ENCODE data around the gene CLIC4. TPM values are rescaled to one million over a fixed set of nuclear protein-coding genes. Genes with fewer than 3 reads are reported as not detected.

The CLIC4 gene
- total RNA-seq, 1 experiment from 2014 or later = 230 TPM

- no peaks in the 10 kb centered on the region for H3K4me1 ChIP-seq (ENCODE audit: insufficient read depth, low read length)
- no peak overlapping the region for H3K14ac ChIP-seq (ENCODE audit: insufficient read depth, low read length)
- H4K5ac ChIP-seq (ENCODE audit: insufficient read length, low read depth, low read length) = no peak overlapping the region
- no peak overlapping the region for H2BK20ac ChIP-seq (ENCODE audit: low read depth, low read length, poor library complexity, severe bottlenecking)
- no peak overlapping the region for H3K4ac ChIP-seq (ENCODE audit: low read depth, low read length)
- H2BK15ac ChIP-seq (ENCODE audit: low read depth, low read length) = no peak overlapping the region
- no peak overlapping the region for H2AK5ac ChIP-seq (ENCODE audit: insufficient read length, low read length)
- TF ChIP-seq CTCF (conservative IDR thresholded peaks at IDR 0.05) = peak; percentile 98
- H3K4me3 Mint-ChIP-seq = peak overlapping the region; percentile 53 to 74
- no peak overlapping the region for H3K27ac ChIP-seq (ENCODE audit: insufficient read length, low read depth, low read length)
- no peaks in the 10 kb centered on the region for H4K20me1 ChIP-seq (ENCODE audit: control insufficient read depth, insufficient read depth, insufficient read length)
- peaks cover 3 to 4% of the 10 kb centered on the region in 2 experiments; a peak in 2 of 4 replicates for H3K4me1 Mint-ChIP-seq
- no CpG with 5 or more reads among the region's 89 CpGs for WGBS (ENCODE audit: extremely low coverage, insufficient read length, low lambda C conversion rate)
- peak; percentile 97 for DNase-seq
- no peak overlapping the region for H3K23ac ChIP-seq (ENCODE audit: insufficient read length, low read depth, low read length)
- H3K27me3 ChIP-seq (ENCODE audit: insufficient read depth, low read length) = peaks cover 2% of the 10 kb centered on the region; the same call in 1 of the 2 replicates
- H3K18ac ChIP-seq (ENCODE audit: insufficient read length, low read depth, low read length) = no peak overlapping the region
- H2BK5ac ChIP-seq (ENCODE audit: insufficient read length, low read length) = no peak overlapping the region
- H3K27ac Mint-ChIP-seq = no peak overlapping the region
- H3K23me2 ChIP-seq (ENCODE audit: insufficient read length, low read depth, low read length, poor library complexity, severe bottlenecking) = peaks cover 7% of the 10 kb centered on the region
- H2BK120ac ChIP-seq (ENCODE audit: low read depth, low read length, poor library complexity, severe bottlenecking) = no peak overlapping the region
- H3K27me3 Mint-ChIP-seq (ENCODE audit: low read depth) = peaks cover 19% of the 10 kb centered on the region
- no peak overlapping the region for H3K9ac ChIP-seq (ENCODE audit: extremely low read depth, insufficient read length, low read length)
- no peak overlapping the region for H2AFZ ChIP-seq (ENCODE audit: low read length)
- no peak overlapping the region for H2BK12ac ChIP-seq (ENCODE audit: insufficient read length, low read depth, low read length)
- no peaks in the 10 kb centered on the region for H3K79me1 ChIP-seq (ENCODE audit: insufficient read depth, low read depth, low read length, poor library complexity, severe bottlenecking)
- no peaks in the 10 kb centered on the region for H3K9me3 Mint-ChIP-seq
- H3K9me3 ChIP-seq (ENCODE audit: control insufficient read depth, low read depth, low read length) = no peaks in the 10 kb centered on the region
- no peak overlapping the region for H3T11ph ChIP-seq (ENCODE audit: low read length)
- peaks cover 0 to 4% (median 0%) of the 10 kb centered on the region in 3 experiments; a peak in 2 of 7 replicates for H3K36me3 Mint-ChIP-seq (ENCODE audit: insufficient read depth in 1 of 3, low read depth in 3 of 3)
- no peak overlapping the region for H4K91ac ChIP-seq (ENCODE audit: insufficient read length, low read depth, low read length)
- H4K8ac ChIP-seq (replicated peaks; ENCODE audit: insufficient read length, low read depth, low read length) = no peak overlapping the region
- no peaks in the 10 kb centered on the region for H3K79me2 ChIP-seq (ENCODE audit: insufficient read depth, low read length)
- H3K4me2 ChIP-seq (ENCODE audit: insufficient read depth, insufficient read length, low read length) = peak overlapping the region; percentile 17
- H3K56ac ChIP-seq (ENCODE audit: insufficient read length, low read depth, low read length) = no peak overlapping the region
Measured at GRCh38 chr1:24847995-24848881, 103.0 kb downstream of the CLIC4 start.

Data from H9 (cell line).